Measurements from ENCODE around the gene GLIS1. TPM values are rescaled to one million over a fixed set of nuclear protein-coding genes. Genes with fewer than 3 reads are reported as not detected.
A peak's percentile ranks its signal among the peaks of the same experiment; 100 is the strongest.
"Not testable (repeated sequence)": the region's sequence is repeated elsewhere in the genome, so short reads cannot be mapped to it uniquely, and the experiment has no call there.

GLIS1 gene
- total RNA-seq (2014; rRNA removed; shearing (Covaris generic)), result not detected in 2 replicates

DNA sequence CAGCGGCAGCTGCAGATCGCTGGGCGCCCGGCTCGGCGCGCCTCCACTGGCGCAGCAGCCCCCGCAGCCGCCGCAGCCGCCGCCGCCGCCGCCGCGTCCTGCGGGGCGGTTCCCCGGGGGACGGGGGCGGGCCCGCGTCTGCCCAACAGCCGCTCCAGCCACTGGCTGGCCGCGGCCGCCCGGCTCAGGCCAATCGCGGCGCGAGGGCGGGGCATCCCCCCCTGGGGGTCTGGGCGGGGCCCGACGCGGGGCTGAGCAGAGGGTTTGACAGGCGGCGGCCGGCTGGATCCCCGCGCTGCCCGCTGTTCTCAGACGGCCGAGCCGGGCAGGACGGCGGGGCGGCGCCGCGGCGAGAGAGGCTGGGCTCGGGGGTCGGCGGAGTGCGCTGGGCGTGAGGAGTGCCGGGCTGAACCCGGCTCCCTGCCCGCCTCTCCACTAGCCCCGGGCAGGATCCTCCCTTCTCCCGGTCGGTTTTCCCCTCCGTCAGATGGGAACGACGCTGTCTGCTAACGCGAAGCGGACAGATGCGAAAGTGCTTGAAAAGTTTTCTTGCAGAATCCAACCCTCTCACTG lies at the start of gene GLIS1:
GLIS1 (minus strand) TSS at position 56 of the 573 bp plus-strand sequence. CDS start 1,100 bp downstream, outside the sequence.
- DNase-seq (ENCODE audit: low spot score), result peak; percentile 34

- no peak for DNase-seq (ENCODE audit: low spot score)
Measured at GRCh38 chr1:53787655-53788054, 48.7 kb upstream of the GLIS1 start.

- DNase-seq (ENCODE audit: low spot score), result no peak
Measured at GRCh38 chr1:53783056-53783455, 44.1 kb upstream of the GLIS1 start.

DNA sequence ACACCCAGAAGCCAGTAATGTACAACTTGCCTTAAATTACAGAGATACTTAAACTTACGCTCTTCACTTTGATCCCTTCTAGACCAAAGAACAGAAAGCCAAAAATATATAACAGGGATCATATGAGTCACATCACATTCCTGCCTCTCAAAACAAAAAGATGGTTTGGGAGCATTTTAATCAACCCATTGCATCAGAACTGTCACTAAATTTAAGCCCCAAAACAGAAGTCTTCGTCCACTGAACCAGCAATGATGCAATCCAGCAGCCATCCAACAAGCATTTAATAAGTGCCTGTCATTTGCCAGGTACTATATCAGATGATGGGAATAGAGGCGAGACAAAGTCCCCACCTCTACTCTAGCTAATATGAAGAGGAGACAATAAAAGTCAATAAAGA lies 42.7 kb upstream of the GLIS1 start:
- DNase-seq (ENCODE audit: low spot score), result no peak

DNA sequence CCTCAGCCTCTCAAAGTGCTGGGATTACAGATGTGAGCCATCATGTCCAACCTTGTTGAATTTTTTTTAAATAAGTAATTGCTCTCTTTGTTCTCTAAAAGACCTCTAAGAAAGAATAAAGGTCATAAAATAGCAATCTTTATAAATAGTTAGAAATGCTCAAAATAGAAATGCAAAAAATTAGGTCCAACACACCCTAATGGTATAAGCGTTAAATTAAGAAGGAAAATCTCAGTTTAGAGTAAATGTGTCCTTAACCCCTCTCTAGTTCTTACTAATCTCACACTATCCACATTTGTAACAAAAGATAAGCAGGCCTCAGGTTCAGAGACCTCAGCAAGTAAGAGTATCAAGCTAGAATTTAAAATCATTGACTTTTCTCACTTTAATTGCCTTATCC lies 38.3 kb upstream of the GLIS1 start:
- DNase-seq (ENCODE audit: low spot score), result no peak

DNA sequence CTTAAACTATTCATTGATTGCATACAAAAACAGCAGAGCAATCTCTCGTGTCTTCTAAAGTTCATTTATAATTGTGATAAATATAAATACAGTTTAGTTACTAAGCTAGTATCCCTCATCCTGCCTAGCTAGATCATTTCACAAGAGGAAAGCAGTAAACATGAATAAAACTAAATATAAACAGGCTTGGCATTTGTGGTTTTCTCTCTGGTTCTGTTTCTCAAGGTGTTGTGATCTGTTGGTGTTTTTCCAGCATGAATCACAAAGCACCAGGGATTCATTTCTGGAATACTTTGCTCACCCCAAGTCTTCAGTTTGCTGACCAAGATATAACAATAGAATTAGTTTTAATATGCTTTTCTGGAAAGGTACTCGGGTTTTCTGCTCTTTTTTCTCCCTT lies 32.7 kb upstream of the GLIS1 start:
- no peak for DNase-seq (ENCODE audit: low spot score)

- no peak for DNase-seq (ENCODE audit: low spot score)
Measured at GRCh38 chr1:53769780-53770179, 30.8 kb upstream of the GLIS1 start.

DNA sequence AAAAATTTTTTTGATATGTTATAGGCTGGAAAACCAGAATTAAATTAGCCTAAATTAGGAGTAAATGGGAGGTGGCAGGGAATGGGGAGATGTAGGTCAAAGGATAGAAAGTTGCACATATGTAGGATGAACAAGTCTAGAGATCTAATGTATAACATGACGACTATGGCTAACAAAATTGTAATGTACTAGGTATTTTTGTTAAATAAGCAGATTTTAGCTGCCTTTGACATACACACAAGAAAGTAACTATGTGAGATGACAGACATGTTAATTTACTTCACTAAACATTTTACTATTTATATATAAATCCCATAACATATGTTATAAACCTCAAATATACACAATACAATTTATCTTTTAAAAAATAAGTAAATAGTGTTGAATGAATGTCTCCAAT lies 30.2 kb upstream of the GLIS1 start:
- DNase-seq (ENCODE audit: low spot score), result no peak

DNA sequence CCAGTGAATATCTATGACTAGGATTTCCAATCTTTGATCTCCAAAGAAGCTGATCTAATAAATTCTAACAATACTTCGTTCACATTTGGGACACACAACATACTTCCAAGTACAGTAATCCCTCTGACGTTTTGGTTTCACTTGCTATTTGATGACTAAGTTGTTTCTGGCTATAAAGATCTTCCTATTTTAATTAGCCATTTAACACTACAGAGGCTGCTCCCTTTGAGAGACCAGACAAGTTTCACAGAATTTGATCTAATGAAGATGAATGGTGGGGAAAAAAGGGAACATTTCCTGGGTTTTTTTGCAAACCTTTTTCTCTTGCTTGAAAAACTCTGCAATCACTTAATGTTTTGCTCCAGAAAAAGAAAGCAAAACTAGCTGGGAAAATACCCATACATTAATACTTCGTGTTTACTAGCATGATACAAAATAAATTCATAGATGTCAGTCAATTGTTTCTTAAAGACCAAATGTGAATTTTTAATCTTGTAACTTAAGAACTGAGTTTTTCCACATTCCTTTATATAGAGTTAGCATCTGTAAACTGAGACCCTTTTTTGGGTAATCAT lies 28.0 kb upstream of the GLIS1 start:
- no peak for DNase-seq (ENCODE audit: low spot score)

- no peak for DNase-seq (ENCODE audit: low spot score)
Measured at GRCh38 chr1:53766194-53766742, 27.3 kb upstream of the GLIS1 start.

DNA sequence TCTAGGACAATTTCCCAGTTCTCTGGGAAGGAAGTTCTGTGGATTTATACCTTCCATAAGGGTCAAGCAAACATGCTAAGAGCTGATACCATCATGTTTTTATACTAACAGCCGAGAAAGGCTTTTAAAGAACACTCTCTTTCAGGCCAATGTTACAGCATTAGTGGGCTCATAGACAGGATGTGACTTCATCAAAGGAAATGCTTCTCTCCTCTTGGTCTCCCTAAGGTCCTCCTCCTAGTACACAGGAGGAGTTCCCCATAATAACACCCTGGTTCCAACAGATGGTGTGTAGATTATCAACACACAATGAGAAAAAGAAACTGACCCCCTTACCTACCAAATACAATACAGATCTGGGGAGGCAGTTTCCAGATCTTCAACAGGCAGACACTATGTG lies 26.7 kb upstream of the GLIS1 start:
- no peak for DNase-seq (ENCODE audit: low spot score)

- no peak for DNase-seq (ENCODE audit: low spot score)
Measured at GRCh38 chr1:53763911-53764310, 24.9 kb upstream of the GLIS1 start.

GRCh38 chr1:53763461-53763860 lies 24.5 kb upstream of the GLIS1 start:
- DNase-seq (ENCODE audit: low spot score), result no peak

DNA sequence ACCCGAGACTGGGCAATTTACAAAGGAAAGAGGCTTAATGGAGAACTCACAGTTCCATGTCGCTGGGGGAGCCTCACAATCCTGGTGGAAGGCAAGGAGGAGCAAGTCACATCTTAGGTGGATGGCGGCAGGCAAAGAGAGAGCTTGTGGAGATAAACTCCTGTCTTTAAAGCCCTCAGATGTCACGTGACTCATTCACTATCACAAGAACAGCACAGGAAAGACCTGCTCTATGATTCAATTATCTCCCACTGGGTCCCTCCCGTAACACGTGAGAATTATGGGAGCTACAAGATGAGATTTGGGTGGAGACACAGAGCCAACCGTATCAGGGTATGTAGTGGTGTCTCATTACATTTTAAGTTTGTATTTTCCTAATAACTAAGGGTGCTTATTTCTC lies 21.5 kb upstream of the GLIS1 start:
- DNase-seq (ENCODE audit: low spot score), result not testable (repeated sequence)

DNA sequence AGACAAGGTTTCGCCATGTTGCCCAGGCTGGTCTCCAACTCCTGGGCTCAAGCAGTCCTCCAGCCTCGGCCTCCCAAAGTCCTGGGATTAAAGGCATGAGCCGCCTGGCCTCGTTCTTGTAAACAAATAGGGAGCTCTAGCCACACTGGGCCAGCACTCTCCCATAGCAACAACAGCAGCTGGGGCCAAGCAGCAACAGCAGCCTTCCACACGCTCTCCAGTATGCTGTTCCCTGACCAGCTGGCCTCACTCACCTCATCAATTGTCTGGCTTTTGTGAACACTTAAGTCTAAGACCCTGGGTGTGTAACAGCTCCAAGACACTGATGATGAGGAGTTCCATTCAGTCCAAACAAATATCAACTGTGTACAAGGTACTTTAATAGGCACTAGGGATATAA lies 16.9 kb upstream of the GLIS1 start:
- DNase-seq (ENCODE audit: low spot score), result no peak

DNA sequence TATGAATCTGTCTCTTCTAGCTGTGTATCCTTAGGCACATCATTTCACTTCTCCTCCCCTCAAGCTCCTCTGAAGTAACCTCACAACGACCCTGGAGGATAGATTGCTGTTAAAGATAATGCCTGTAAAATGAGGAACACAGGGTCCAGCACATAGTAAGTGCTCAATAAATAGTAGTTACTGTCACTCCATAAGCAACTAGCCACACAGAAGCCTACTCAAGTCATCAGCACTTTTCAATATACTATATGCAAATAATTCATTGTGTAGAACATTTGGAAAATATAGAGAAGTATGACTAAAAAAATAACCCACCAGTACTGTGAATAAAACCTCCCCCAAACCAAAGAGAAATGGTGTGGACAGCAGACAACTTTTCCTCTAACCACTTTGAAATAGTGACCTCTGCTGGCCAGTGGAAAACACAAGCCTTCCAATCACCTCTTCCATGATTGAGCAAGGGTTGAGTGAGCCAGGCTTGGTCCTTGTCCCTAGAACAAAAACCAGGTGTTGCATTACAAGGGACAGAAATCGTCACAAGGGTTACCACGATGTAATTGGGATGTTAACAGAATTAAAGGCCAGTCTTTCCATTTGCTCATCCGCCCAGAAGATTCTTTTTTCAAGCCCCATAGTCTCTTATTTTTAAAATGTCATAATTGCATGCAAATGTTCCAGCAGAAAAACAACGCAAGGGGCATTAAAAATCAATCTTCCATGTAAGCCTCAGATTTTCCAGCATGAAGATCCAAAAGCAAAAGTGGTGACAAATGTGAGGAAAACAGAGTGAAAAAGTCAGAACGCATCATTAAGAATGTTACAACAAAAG lies 15.7 kb upstream of the GLIS1 start:
- DNase-seq (ENCODE audit: low spot score), result peak; percentile 62

DNA sequence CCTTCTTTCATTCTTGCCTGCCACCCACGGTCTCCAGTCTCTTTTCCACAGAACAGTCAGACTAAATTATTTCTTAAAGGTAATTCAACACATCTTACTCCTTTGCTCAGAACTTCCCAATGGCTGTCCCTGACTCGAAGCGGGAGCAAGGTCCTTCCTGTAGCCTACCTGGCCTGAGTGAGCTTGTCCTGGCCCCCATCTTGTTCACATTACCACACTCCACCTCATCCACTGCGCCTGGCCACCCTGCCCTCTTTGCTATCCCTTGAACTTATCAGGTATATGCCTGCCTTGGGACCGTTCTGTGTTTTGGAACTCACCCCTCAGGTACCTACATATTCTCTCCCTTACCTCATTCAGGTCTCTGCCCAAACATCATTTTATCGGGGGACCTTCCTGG lies 13.3 kb upstream of the GLIS1 start:
- no peak for DNase-seq (ENCODE audit: low spot score)

DNA sequence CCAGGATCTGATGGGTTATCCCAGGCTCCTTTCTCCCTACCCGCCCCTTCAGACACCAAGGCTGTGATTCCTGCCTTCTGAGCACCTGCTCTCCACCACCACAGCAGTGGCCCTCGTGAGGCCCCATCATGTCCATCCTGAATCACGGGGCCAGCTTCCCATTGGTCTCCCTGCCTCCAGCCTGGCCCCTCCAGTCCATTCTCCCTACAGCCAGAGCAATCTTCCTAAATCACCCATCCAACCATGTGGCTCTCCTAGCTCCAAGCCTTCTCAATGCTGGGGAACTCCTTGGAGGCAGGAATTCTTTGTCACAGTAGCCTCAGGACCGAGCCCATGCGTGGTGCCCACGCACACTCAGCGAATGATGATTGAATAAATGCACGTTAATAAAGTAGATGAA lies 8.9 kb upstream of the GLIS1 start:
- DNase-seq (ENCODE audit: low spot score), result no peak

DNA sequence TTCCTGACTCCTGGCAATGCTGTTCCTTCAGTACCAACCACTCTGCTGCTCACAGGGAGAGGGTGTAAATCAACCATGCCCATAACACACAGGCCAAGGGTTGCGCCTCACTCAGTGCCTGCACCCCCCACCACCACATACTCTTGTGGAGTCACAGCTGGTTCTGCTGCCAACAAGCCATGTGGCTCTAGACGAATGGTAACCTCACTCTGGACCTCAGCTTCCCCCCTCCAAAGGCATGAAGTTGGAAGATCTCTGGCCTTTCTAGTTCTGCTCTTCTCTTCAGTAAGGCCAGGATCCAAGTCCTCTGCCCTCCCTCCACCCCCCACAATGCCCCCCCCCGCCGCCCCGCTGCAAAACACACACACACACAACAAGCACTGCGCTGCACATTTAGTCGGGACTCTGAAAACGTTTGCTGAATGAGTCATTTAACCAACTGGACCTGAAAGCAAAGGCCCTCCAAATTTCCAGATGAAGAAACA lies 1.7 kb upstream of the GLIS1 start:
- no peak for DNase-seq (ENCODE audit: low spot score)

DNA sequence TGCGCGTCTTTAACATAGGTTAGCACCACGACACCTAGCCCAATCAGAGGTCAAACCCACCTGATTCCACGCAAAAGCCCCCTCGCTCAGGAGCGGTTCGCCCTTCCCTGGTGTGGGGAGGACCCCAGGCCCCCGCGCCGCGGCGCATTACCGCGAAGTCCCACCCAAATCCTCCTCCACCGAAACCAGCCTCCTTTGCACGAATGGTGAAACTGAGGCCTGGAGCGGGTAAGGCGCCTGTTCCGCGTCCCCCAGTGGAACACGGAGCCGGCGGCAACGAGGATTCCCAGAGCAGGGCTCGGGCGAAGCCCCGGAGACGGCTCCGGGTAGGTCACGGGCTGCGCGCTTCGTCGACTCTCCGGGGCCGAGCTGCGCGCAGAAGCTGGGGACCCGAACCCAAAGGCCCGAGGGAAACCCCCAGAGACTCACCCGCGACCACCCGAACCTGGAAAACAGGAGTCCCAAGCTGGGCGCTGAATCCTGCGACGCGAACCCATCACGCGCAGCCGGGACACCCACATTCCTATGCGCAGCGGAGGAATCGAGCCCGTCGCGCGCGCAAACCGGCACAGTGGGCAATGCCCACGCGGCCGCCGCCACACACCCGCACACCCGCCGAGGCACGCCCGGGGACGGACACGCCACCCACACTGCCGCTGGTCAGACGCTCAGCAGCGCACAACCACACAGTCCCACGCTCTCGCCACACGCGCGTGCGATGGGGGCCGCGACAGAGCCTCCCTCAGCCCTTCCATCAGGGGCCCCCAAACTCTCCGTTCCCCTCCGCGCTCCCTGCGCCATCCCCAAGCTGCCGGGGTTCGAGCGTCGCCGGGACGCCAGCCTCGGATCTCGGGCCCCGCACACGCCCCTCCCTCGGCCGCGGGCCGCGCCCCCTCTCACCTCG lies 507 bp downstream of the GLIS1 start:
- no peak for DNase-seq (ENCODE audit: low spot score)

DNA sequence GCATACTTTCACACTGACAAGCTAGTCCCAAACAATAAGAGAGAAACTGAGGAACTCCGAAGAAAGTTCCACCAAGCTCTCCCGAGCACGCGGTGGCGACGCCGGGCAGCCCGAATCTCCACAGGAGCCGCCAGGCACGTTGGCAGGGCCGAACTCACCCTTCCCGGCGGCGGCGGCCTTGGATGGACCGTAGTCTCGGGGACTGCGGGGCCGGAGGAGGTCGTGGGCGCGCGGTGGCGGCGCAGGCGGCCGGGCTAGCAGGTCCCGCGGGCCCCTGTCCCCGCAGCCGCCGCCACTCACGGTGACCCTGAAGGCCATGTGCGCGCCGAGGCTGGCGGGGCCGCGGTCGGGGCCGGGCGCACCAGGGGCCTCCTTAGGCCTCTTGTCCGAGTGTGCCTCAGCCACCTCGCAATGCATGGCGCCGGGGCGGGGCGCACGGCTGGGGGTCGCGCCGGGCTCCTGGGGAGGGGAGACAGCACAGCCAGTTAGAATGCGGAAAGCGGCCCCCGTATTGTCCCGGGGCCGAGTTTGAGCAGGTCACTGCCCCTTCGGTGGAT lies 1.2 kb downstream of the GLIS1 start:
- no peak for DNase-seq (ENCODE audit: low spot score)

Measured in HT-29 (cell line).